NCI-H226 (cell line): ENCODE measurements around the gene SLC66A3.

Source experiments
- DNase-seq: peaks from one replicate; pipeline ENCODE4 v3.0.0-alpha.2; 2015

Gene SLC66A3

GRCh38 chr2:11155381-11156035, at the start of gene SLC66A3:
Gene SLC66A3 (plus strand): TSS chr2:11155467. CDS start chr2:11155547, 80 bp downstream.
- peak; percentile 76 for DNase-seq

- no peak for DNase-seq
These were observed 46.3 kb upstream of the SLC66A3 start for GRCh38 chr2:11109002-11109401.

DNA sequence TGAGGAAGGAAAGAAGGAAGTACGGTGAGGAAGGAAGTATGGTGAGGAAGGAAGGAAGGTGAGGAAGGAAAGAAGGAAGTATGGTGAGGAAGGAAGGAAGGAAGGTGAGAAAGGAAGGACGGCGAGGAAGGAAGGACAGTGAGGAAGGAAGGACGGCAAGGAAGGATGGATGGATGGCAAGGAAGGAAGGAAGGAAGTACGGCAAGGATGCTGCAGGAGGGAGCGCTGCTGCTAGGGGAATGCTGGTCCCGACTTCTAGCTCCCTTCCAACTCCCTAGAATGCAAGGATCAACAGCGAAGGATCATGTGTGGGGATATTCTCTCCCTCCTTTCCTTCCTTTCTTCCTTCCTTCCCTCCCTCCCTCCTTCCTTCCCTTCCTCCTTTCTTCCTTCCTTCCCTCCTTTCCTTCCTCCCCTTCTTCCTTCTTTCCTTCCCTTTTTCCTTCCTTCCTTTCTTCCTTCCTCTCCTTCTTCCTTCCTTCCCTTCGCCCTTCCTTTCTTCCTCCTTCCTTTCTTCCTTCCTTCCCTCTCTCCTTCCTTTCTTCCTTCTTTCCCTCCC, 42.3 kb upstream of the SLC66A3 start:
- DNase-seq: no peak

DNA sequence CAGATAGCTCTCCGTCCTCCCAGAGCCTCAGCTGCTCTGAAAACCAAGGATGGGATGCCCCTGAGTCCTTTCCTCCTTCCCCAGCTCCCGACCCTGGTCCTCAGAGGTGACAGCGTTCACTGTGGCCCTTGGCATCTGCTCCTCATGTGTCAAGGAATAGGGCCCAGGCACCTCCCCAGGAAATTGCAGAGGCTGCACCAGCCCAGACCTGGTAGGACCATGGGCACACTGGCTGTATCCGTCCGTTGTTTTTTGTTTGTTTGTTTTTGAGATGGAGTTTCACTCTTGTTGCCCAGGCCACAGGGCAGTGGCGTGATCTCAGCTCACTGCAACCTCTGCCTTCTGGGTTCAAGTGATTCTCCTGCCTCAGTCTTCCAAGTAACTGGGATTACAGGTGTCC, 37.5 kb upstream of the SLC66A3 start:
- DNase-seq: no peak

- no peak for DNase-seq
These were observed 36.5 kb upstream of the SLC66A3 start for GRCh38 chr2:11118761-11119160.

GRCh38 chr2:11121099-11121822, 34.0 kb upstream of the SLC66A3 start:
- DNase-seq: no peak

DNA sequence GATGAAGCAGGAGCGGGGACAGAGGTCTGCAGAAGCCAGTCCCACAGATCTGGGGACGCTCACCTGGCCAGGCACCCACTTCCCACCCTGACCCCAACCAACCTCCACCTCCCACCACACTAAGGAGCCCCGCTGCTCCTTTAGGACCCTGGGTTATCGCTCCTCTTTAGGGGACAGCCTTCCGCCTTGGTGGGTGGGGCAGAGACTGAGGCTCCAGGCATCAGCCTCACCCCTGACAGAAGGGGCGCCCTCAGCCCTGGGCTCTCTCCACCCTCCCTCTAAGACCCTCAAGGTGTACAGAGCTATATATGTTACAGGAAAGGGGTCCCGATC, 33.5 kb upstream of the SLC66A3 start:
- DNase-seq: no peak

GRCh38 chr2:11122380-11122779, 32.9 kb upstream of the SLC66A3 start:
- no peak for DNase-seq

GRCh38 chr2:11123001-11123809, 32.1 kb upstream of the SLC66A3 start:
- DNase-seq: no peak

DNA sequence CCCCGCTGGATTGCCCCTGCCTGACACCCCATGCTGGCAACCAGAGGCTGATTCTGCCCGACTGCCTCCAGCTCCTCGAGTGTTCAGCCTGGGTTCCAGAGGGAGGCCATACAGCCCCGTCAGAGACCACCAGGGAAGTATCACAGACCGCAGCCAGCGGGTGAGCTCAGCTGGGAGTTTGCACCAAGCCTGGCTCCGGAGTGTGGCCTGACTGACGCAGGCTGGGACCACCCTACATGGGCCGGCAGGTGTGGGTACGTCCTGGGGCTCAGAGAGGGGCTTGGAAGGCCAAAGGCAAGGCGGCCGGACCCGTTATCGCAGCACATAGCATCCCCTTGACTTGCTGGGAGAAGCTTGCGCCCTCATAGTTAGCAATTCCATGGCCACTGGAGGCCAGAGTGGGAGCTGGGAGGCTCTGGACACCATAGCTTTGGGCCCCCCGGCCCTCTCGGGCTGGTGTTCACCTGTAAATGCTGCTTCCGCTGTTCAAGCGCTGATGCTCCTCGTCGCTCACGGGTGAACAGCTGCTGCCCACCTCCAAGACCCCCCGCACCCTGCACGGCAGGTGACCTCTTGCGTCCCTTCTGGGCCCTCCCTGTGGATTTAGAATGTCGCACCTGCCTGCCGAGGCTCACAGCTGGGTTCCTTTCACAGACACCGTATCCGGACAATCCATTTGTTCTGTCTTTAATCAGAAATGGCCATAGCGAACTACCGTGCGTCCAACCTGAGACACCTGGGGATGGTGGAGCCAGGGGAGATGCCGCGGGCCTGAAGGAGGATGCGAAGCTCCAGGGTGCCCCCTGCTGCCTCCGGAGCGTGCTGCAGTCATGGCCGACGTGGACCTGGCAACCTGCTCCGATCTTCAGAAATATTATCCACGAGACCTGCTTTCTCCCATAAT, 31.2 kb upstream of the SLC66A3 start:
- peak; percentile 28 for DNase-seq

DNA sequence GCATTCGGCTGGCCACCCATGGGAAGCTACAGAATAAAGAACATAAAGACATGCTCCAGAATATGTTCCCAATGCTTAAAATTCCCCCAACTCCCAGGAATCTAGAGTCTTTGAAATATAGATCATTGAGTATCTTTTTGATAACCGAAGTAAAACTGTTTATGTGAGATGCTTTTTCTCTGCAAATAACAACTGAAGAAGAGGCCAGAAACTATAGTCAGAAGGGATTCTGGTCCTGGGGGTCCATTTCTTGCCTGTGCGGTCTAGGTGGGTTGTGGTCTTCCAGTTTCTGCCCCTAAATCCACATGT, 30.6 kb upstream of the SLC66A3 start:
- no peak for DNase-seq

GRCh38 chr2:11127761-11128160, 27.5 kb upstream of the SLC66A3 start:
- DNase-seq: no peak

GRCh38 chr2:11128243-11128951, 26.9 kb upstream of the SLC66A3 start:
- DNase-seq: peak; percentile 33

DNA sequence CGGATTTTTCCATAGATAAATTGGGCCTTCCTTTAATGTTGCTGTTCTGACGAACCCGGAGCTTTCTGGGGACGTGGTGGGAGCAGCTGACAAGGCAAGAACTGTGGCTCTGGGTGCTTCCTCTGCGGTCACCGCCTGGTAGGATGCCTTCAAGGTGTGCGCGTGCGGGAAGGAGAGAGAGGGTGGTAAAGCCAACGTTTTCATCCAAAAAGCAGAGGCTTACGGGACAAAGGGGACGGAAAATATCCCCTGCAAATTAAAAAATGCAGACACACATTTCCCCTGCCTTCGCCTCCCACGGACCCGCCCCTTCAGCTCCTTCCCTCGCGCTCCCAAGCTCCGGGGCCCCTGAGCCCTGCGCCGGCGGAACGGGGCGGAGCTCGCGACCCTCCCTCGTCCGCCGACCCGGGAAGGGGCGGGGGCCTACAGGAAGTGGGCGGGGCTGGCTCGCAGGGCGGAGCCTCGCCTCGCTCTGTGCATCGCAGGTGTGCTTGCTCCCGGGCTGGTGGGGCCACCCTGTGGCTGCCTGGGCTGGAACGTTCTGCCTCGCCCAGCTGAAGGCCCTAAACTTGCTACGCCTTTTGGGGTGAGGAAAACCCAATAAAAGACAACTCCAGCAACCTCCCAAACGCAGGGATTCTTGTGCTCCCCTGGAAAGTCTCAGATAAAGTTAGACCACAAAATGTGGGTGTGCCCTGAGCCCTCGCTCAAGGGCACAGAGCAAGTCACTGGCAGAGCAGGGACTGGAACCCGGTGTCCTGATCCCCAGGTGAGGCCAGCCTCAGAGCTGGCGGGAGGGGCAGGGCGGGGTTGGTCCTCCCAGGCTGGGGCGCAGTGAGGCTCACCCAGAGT, 25.4 kb upstream of the SLC66A3 start:
- no peak for DNase-seq

DNA sequence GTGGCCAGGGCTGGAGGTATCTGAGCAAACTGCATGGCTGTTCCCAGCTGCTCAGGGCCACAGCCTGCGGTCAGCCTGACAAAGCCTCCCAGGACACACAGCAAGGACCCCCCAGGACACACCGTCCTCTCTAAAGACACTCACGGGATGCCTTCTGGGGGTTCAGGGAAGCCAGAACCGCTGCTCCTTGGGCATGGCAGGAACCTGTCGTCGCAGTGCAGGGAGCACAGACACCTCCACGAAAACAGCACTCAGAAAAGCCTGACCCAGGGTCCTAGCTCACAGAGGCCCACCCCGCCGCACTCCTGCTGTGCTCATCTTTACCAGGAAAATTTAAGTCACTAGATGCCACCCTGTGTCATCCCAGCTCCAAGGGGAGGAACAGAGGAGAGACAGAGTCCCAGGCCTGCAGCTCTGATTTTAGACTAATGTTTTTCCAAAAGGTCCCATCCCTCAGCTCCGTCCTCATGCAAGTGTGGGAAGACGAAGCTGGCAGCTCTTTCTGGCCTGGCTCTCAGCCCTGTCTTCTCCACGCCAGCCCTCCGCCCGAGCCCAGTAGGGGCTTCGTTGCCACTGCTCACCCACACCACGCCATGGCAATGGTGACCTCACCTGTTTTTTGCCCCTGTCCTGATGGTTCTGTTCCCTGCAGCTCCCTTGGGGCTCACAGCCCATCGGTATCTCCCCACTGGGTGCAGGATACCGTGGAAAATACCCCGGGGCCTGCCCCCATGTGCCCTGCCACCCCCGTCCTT, 23.9 kb upstream of the SLC66A3 start:
- no peak for DNase-seq

DNA sequence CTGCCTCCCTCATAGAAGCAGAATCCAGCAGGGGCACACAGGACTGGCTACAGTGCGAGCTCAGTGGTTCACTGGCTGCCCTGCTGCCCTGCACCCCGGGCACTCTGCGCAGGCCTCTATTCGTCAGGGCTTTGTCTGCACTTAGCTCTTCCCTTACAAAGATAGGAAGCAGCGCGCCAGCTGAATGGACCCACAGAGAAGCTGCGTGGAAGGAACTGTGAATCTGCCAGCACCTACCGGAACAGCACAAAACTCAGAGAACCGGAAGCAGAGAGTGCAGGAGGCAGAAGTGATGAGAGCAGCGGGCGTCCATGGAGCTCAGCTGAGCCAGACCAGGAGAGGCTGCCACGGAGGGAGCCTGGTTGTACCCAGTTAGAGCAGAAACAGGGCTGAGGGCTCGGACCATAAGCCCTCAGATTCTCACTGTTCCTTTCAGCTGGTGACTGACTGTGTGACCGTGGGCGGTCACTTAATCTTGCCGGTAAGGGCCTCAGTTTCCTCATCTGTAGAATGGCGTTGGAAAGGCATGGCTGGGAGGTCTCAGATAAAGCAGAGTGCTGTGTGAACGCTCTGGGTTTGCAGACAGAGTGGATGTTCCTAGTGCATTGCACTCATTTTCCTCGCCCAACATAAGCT, 23.1 kb upstream of the SLC66A3 start:
- no peak for DNase-seq

DNA sequence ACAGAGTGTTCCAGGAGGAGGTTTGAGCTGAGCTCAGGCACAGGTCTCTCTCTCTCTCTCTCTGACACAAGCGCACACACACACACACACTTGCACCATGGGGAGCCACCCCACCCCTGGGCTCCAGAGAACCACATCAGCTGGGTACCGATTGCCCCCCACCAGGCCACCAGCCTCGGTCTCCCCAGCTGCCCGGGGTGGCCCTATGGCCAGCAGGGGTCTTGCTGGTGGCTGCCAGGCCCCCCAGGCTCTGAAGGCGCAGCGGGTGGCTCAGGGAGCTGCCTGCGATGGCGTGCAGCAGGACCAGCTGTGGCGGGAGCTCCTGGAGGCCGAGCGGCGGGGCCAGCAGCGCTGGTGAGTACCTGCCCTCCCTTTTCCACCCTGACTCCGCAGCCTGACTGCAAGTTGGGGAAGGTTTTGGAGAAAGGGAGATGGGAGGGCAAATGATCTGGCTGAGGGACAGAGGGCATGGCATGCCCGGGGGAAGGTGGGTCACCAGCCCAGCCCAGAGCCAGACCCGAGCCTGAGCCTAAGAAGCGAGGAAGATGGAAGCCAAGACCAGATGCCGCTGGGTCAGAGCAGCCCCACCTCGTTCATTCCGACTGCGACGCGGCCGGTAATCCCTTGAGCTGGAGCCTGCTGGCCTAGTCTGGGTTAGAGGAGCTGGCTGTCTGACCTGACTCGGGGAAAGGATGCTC, 21.9 kb upstream of the SLC66A3 start:
- DNase-seq: no peak

GRCh38 chr2:11133936-11134320, 21.3 kb upstream of the SLC66A3 start:
- DNase-seq: no peak

- no peak for DNase-seq
These were observed 20.9 kb upstream of the SLC66A3 start for GRCh38 chr2:11134349-11134748.
